HepG2 (cell line): ENCODE data around the gene UQCRHL. TPM values are rescaled to one million over a fixed set of nuclear protein-coding genes. Genes with fewer than 3 reads are reported as not detected.

ENCODE experiments used
- ARNT ChIP-seq: fragments of 450-650 bp; IDR thresholded peaks from 2 replicates; pipeline ENCODE4 v1.6.1; 2017
- HNRNPL ChIP-seq: fragments of 200-400 bp; formaldehyde crosslinking; IDR thresholded peaks from 2 replicates; pipeline ENCODE4 v1.6.1; 2017; ENCODE audit warnings: mild to moderate bottlenecking, low read depth, low read length
- MAFK ChIP-seq, 2 experiments: IDR thresholded peaks in 1 of 2; conservative IDR thresholded peaks in 1 of 2; 2 replicates each; pipeline ENCODE4 v1.6.1; 2011; ENCODE audit warnings: improper control_type of control experiment in 2 of 2, low read length in 2 of 2
- NFIB ChIP-seq: sonication (generic); formaldehyde crosslinking; IDR thresholded peaks from 2 replicates; pipeline ENCODE4 v1.9.0; 2021; ENCODE audit warnings: missing genetic modification reagents, mild to moderate bottlenecking, borderline replicate concordance
- ZFX ChIP-seq: sonication (generic); formaldehyde crosslinking; IDR thresholded peaks from 2 replicates; pipeline ENCODE4 v1.4.0; 2020; ENCODE audit warnings: mild to moderate bottlenecking, low read depth, missing genetic modification reagents, moderate library complexity
- ZFY ChIP-seq: sonication (generic); formaldehyde crosslinking; IDR thresholded peaks from 2 replicates; pipeline ENCODE4 v1.4.0; 2020; ENCODE audit warnings: missing genetic modification reagents
- ZNF10 ChIP-seq: sonication (generic); formaldehyde crosslinking; IDR thresholded peaks from 2 replicates; pipeline ENCODE4 v1.4.0; 2020; ENCODE audit warnings: mild to moderate bottlenecking, low read depth, missing genetic modification reagents, borderline replicate concordance
- ZNF839 ChIP-seq: sonication (generic); formaldehyde crosslinking; IDR thresholded peaks from 2 replicates; pipeline ENCODE4 v1.4.0; 2020; ENCODE audit warnings: missing genetic modification reagents, mild to moderate bottlenecking, borderline replicate concordance
- ZSCAN22 ChIP-seq: sonication (generic); formaldehyde crosslinking; IDR thresholded peaks from 2 replicates; pipeline ENCODE4 v1.4.0; 2020; ENCODE audit warnings: mild to moderate bottlenecking, missing genetic modification reagents
- polyA plus RNA-seq, 8 experiments: library from polyadenylated mRNA; depleted of rRNA in 3 of 8; stranded (reverse) in 7 of 8; unstranded in 1 of 8; fragments of >200 nt; fragmentation: Illumina TruSeq in 4 of 8; extraction: Trizol in 4 of 8; gene quantifications; 2 replicates each; pipeline versions ENCODE4 v1.2.1 to v1.2.3, GENCODE V29; 2011 to 2016; ENCODE audit warnings: low read depth in 4 of 8, missing spikeins in 1 of 8, mixed read lengths in 1 of 8; ENCODE audit not compliant: insufficient read depth in 1 of 8
- total RNA-seq, 5 experiments: library from RNA; depleted of rRNA; stranded (reverse); fragments of >200 nt; fragmentation: Illumina TruSeq; extraction: Trizol; gene quantifications; 2 replicates each; pipeline ENCODE4 v1.2.3, GENCODE V29; 2016; ENCODE audit warnings: low read depth in 1 of 5
- TF ChIP-seq, protein P1 (sequence below): sonication (generic); formaldehyde crosslinking; IDR thresholded peaks from 2 replicates; pipeline ENCODE4 v1.5.1; 2020; ENCODE audit warnings: mild to moderate bottlenecking, missing genetic modification reagents, borderline replicate concordance
- TF ChIP-seq, protein P2 (sequence below): IDR thresholded peaks from 2 replicates; pipeline ENCODE4 v1.6.1; 2012; ENCODE audit warnings: low read length, improper control_type of control experiment
- TF ChIP-seq, protein P3 (sequence below): sonication (generic); formaldehyde crosslinking; IDR thresholded peaks from 2 replicates; pipeline ENCODE4 v1.8.0; 2022; ENCODE audit warnings: missing genetic modification reagents, mild to moderate bottlenecking, borderline replicate concordance
- TF ChIP-seq, protein P4 (sequence below): sonication (generic); formaldehyde crosslinking; IDR thresholded peaks from 2 replicates; pipeline ENCODE4 v1.4.0; 2020; ENCODE audit warnings: missing genetic modification reagents
- TF ChIP-seq, protein P5 (sequence below): sonication (generic); formaldehyde crosslinking; IDR thresholded peaks from 2 replicates; pipeline ENCODE4 v1.8.0; 2022; ENCODE audit warnings: missing genetic modification reagents, mild to moderate bottlenecking, inconsistent platforms, borderline replicate concordance

Gene UQCRHL
- total and polyA plus RNA-seq, 2 of the 13 experiments (the other 11 are each of a cell fraction or from before 2014, with no cell fraction given) = 1.8 to 2.3 TPM

DNA sequence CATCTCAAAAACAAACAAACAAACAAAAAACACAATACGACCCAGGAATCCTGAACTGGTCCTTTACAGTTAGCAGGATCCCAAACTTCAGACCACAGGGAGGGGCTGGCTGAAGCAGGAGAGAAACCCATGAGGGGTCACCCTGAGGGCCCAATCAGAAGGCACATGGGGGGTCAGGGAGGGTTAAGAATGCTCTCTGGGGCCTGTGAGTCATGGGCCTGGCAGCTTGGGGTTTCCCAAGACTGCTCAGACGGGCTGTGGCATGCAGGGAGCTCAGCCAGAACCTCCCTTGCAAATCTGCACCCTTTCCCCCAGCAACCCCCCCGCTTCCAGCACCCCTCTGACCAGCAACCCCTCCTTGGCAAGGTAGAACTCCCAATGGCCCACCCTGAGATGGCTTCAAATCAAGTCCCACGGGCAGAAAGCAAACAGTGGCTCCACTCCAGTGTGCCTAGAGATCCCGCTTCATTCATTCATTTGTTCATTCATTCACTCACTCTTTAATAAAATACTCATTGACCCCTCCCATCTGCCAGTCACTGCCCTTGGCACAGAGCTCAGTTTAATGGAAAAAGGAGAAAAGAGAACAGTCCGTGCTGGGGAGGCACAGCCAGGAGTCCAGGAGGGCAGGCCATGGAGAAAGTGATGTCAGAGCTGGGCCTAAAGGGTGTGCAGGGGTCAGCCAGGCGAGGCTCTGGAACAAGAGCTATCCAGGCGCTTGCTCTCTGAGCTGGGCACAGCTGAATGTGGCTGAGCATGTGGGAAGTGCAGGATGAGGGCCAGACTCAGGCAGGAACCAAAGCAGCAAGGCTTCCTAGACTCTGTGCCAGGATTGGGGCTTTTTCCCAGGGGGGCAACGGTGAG, 8.2 kb downstream of the UQCRHL start (continued):
- TF ChIP-seq, protein P1, sequence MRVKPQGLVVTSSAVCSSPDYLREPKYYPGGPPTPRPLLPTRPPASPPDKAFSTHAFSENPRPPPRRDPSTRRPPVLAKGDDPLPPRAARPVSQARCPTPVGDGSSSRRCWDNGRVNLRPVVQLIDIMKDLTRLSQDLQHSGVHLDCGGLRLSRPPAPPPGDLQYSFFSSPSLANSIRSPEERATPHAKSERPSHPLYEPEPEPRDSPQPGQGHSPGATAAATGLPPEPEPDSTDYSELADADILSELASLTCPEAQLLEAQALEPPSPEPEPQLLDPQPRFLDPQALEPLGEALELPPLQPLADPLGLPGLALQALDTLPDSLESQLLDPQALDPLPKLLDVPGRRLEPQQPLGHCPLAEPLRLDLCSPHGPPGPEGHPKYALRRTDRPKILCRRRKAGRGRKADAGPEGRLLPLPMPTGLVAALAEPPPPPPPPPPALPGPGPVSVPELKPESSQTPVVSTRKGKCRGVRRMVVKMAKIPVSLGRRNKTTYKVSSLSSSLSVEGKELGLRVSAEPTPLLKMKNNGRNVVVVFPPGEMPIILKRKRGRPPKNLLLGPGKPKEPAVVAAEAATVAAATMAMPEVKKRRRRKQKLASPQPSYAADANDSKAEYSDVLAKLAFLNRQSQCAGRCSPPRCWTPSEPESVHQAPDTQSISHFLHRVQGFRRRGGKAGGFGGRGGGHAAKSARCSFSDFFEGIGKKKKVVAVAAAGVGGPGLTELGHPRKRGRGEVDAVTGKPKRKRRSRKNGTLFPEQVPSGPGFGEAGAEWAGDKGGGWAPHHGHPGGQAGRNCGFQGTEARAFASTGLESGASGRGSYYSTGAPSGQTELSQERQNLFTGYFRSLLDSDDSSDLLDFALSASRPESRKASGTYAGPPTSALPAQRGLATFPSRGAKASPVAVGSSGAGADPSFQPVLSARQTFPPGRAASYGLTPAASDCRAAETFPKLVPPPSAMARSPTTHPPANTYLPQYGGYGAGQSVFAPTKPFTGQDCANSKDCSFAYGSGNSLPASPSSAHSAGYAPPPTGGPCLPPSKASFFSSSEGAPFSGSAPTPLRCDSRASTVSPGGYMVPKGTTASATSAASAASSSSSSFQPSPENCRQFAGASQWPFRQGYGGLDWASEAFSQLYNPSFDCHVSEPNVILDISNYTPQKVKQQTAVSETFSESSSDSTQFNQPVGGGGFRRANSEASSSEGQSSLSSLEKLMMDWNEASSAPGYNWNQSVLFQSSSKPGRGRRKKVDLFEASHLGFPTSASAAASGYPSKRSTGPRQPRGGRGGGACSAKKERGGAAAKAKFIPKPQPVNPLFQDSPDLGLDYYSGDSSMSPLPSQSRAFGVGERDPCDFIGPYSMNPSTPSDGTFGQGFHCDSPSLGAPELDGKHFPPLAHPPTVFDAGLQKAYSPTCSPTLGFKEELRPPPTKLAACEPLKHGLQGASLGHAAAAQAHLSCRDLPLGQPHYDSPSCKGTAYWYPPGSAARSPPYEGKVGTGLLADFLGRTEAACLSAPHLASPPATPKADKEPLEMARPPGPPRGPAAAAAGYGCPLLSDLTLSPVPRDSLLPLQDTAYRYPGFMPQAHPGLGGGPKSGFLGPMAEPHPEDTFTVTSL (CRISPR knock-in tag) = peak; percentile 46; the same call in 1 of the 2 replicates
- TF ChIP-seq, protein P2, sequence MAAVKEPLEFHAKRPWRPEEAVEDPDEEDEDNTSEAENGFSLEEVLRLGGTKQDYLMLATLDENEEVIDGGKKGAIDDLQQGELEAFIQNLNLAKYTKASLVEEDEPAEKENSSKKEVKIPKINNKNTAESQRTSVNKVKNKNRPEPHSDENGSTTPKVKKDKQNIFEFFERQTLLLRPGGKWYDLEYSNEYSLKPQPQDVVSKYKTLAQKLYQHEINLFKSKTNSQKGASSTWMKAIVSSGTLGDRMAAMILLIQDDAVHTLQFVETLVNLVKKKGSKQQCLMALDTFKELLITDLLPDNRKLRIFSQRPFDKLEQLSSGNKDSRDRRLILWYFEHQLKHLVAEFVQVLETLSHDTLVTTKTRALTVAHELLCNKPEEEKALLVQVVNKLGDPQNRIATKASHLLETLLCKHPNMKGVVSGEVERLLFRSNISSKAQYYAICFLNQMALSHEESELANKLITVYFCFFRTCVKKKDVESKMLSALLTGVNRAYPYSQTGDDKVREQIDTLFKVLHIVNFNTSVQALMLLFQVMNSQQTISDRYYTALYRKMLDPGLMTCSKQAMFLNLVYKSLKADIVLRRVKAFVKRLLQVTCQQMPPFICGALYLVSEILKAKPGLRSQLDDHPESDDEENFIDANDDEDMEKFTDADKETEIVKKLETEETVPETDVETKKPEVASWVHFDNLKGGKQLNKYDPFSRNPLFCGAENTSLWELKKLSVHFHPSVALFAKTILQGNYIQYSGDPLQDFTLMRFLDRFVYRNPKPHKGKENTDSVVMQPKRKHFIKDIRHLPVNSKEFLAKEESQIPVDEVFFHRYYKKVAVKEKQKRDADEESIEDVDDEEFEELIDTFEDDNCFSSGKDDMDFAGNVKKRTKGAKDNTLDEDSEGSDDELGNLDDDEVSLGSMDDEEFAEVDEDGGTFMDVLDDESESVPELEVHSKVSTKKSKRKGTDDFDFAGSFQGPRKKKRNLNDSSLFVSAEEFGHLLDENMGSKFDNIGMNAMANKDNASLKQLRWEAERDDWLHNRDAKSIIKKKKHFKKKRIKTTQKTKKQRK = no peak
- TF ChIP-seq, protein P3, sequence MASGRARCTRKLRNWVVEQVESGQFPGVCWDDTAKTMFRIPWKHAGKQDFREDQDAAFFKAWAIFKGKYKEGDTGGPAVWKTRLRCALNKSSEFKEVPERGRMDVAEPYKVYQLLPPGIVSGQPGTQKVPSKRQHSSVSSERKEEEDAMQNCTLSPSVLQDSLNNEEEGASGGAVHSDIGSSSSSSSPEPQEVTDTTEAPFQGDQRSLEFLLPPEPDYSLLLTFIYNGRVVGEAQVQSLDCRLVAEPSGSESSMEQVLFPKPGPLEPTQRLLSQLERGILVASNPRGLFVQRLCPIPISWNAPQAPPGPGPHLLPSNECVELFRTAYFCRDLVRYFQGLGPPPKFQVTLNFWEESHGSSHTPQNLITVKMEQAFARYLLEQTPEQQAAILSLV (CRISPR knock-in tag) = 0 out of 2 replicates have a peak, but pooled peaks have one; percentile 25
- TF ChIP-seq ARNT (no peak), ZNF10 (no peak), ZFX (CRISPR knock-in tag) (peak; percentile 41), MAFK (conservative IDR thresholded peaks at IDR 0.05 in 1 of 2, IDR thresholded peaks at IDR 0.05 in 1 of 2; ENCODE audit: low read length in 2 of 2) (no peak), HNRNPL (peak; percentile 37; the same call in 1 of the 2 replicates), ZNF839 (CRISPR knock-in tag) (no peak), NFIB (no peak), ZSCAN22 (no peak), ZFY (CRISPR knock-in tag) (peak; percentile 28)
- TF ChIP-seq, protein P4, sequence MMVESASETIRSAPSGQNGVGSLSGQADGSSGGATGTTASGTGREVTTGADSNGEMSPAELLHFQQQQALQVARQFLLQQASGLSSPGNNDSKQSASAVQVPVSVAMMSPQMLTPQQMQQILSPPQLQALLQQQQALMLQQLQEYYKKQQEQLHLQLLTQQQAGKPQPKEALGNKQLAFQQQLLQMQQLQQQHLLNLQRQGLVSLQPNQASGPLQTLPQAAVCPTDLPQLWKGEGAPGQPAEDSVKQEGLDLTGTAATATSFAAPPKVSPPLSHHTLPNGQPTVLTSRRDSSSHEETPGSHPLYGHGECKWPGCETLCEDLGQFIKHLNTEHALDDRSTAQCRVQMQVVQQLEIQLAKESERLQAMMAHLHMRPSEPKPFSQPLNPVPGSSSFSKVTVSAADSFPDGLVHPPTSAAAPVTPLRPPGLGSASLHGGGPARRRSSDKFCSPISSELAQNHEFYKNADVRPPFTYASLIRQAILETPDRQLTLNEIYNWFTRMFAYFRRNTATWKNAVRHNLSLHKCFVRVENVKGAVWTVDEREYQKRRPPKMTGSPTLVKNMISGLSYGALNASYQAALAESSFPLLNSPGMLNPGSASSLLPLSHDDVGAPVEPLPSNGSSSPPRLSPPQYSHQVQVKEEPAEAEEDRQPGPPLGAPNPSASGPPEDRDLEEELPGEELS (CRISPR knock-in tag) = no peak
- TF ChIP-seq, protein P5, sequence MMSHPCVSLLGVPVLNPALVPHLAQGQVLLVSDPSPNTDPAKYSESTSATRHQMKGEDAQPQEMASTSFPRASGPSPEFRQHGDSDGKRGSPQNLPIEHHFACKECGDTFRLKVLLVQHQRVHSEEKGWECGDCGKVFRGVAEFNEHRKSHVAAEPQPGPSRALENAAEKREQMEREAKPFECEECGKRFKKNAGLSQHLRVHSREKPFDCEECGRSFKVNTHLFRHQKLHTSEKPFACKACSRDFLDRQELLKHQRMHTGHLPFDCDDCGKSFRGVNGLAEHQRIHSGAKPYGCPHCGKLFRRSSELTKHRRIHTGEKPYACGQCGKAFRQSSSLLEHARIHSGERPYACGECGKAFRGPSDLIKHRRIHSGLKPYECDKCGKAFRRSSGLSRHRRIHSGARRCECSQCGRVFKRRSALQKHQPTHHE = no peak
